GM23338 (cell line): ENCODE measurements around the gene MYO3B.

Experiments used
- CREB1 ChIP-seq: fragments of 250-450 bp; sonication (Bioruptor Pico); IDR thresholded peaks from 2 replicates; pipeline ENCODE4 v1.5.0; 2020; ENCODE audit warnings: low read depth, mild to moderate bottlenecking, moderate library complexity
- CTCF ChIP-seq, 2 experiments: fragments of 200-600 bp in 1 of 2; sonication (generic) in 1 of 2; conservative IDR thresholded peaks; 2 replicates each; pipeline versions ENCODE4 v1.5.1 to v1.6.1; 2016 to 2017; ENCODE audit warnings: antibody characterized with exemption in 2 of 2, low read depth in 2 of 2, mild to moderate bottlenecking in 2 of 2, moderate library complexity in 1 of 2
- ETS1 ChIP-seq: IDR thresholded peaks from 2 replicates; pipeline ENCODE4 v1.6.1; 2016; ENCODE audit warnings: antibody characterized with exemption
- EZH2 ChIP-seq: fragments of 200-600 bp; sonication (generic); IDR thresholded peaks from one replicate; pipeline ENCODE4 v1.8.0; 2017; ENCODE audit warnings: antibody characterized with exemption, mild to moderate bottlenecking, low read depth; ENCODE audit not compliant: unreplicated experiment
- EZH2phosphoT487 ChIP-seq: fragments of 200-600 bp; sonication (generic); IDR thresholded peaks from one replicate; pipeline ENCODE4 v1.8.1; 2018; ENCODE audit warnings: antibody characterized with exemption; ENCODE audit not compliant: unreplicated experiment
- JUNB ChIP-seq: IDR thresholded peaks from one replicate; pipeline ENCODE4 v1.6.1; 2016; ENCODE audit warnings: antibody characterized with exemption; ENCODE audit not compliant: unreplicated experiment
- NANOG ChIP-seq: IDR thresholded peaks from 2 replicates; pipeline ENCODE4 v1.6.1; 2016; ENCODE audit warnings: antibody characterized with exemption, borderline replicate concordance
- POLR2AphosphoS5 ChIP-seq: IDR thresholded peaks from 2 replicates; pipeline ENCODE4 v1.6.1; 2016; ENCODE audit warnings: antibody characterized with exemption, low read depth
- REST ChIP-seq: IDR thresholded peaks from one replicate; pipeline ENCODE4 v1.6.1; 2018; ENCODE audit warnings: antibody characterized with exemption; ENCODE audit not compliant: unreplicated experiment
- STAT1 ChIP-seq: IDR thresholded peaks from one replicate; pipeline ENCODE4 v1.6.1; 2016; ENCODE audit warnings: antibody characterized with exemption; ENCODE audit not compliant: unreplicated experiment
- ZNF114 ChIP-seq: fragments of 250-450 bp; sonication (Bioruptor Pico); IDR thresholded peaks from 2 replicates; pipeline ENCODE4 v1.5.0; 2020; ENCODE audit warnings: mild to moderate bottlenecking, moderate library complexity
- ZNF331 ChIP-seq: fragments of 250-450 bp; sonication (Bioruptor Pico); IDR thresholded peaks from 2 replicates; pipeline ENCODE4 v1.5.0; 2020; ENCODE audit warnings: low read depth, mild to moderate bottlenecking, moderate library complexity
- TF ChIP-seq, protein P1 (sequence below): fragments of 250-450 bp; sonication (Bioruptor Pico); IDR thresholded peaks from 2 replicates; pipeline ENCODE4 v1.5.0; 2020; ENCODE audit warnings: mild to moderate bottlenecking, moderate library complexity

- TF ChIP-seq CTCF (conservative IDR thresholded peaks at IDR 0.05; ENCODE audit: low read depth in 2 of 2): no peak
- TF ChIP-seq CREB1 (CRISPR knock-in tag): no peak
- no peak for TF ChIP-seq EZH2
- no peak for TF ChIP-seq EZH2phosphoT487
- no peak for TF ChIP-seq POLR2AphosphoS5
- no peak for TF ChIP-seq JUNB
- TF ChIP-seq ETS1: no peak
- no peak for TF ChIP-seq REST
- no peak for TF ChIP-seq ZNF114 (CRISPR knock-in tag)
- TF ChIP-seq ZNF331: no peak
- no peak for TF ChIP-seq STAT1
- TF ChIP-seq NANOG: no peak
- TF ChIP-seq, protein P1, sequence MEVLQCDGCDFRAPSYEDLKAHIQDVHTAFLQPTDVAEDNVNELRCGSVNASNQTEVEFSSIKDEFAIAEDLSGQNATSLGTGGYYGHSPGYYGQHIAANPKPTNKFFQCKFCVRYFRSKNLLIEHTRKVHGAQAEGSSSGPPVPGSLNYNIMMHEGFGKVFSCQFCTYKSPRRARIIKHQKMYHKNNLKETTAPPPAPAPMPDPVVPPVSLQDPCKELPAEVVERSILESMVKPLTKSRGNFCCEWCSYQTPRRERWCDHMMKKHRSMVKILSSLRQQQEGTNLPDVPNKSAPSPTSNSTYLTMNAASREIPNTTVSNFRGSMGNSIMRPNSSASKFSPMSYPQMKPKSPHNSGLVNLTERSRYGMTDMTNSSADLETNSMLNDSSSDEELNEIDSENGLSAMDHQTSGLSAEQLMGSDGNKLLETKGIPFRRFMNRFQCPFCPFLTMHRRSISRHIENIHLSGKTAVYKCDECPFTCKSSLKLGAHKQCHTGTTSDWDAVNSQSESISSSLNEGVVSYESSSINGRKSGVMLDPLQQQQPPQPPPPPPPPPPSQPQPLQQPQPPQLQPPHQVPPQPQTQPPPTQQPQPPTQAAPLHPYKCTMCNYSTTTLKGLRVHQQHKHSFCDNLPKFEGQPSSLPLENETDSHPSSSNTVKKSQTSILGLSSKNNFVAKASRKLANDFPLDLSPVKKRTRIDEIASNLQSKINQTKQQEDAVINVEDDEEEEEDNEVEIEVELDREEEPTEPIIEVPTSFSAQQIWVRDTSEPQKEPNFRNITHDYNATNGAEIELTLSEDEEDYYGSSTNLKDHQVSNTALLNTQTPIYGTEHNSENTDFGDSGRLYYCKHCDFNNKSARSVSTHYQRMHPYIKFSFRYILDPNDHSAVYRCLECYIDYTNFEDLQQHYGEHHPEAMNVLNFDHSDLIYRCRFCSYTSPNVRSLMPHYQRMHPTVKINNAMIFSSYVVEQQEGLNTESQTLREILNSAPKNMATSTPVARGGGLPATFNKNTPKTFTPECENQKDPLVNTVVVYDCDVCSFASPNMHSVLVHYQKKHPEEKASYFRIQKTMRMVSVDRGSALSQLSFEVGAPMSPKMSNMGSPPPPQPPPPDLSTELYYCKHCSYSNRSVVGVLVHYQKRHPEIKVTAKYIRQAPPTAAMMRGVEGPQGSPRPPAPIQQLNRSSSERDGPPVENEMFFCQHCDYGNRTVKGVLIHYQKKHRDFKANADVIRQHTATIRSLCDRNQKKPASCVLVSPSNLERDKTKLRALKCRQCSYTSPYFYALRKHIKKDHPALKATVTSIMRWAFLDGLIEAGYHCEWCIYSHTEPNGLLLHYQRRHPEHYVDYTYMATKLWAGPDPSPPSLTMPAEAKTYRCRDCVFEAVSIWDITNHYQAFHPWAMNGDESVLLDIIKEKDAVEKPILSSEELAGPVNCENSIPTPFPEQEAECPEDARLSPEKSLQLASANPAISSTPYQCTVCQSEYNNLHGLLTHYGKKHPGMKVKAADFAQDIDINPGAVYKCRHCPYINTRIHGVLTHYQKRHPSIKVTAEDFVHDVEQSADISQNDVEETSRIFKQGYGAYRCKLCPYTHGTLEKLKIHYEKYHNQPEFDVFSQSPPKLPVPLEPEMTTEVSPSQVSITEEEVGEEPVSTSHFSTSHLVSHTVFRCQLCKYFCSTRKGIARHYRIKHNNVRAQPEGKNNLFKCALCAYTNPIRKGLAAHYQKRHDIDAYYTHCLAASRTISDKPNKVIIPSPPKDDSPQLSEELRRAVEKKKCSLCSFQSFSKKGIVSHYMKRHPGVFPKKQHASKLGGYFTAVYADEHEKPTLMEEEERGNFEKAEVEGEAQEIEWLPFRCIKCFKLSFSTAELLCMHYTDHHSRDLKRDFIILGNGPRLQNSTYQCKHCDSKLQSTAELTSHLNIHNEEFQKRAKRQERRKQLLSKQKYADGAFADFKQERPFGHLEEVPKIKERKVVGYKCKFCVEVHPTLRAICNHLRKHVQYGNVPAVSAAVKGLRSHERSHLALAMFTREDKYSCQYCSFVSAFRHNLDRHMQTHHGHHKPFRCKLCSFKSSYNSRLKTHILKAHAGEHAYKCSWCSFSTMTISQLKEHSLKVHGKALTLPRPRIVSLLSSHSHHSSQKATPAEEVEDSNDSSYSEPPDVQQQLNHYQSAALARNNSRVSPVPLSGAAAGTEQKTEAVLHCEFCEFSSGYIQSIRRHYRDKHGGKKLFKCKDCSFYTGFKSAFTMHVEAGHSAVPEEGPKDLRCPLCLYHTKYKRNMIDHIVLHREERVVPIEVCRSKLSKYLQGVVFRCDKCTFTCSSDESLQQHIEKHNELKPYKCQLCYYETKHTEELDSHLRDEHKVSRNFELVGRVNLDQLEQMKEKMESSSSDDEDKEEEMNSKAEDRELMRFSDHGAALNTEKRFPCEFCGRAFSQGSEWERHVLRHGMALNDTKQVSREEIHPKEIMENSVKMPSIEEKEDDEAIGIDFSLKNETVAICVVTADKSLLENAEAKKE (CRISPR knock-in tag): no peak
These were observed 289.8 kb downstream of the MYO3B start for GRCh38 chr2:170467568-170468422.
